ENCODE results near the gene CDH4.

DNA sequence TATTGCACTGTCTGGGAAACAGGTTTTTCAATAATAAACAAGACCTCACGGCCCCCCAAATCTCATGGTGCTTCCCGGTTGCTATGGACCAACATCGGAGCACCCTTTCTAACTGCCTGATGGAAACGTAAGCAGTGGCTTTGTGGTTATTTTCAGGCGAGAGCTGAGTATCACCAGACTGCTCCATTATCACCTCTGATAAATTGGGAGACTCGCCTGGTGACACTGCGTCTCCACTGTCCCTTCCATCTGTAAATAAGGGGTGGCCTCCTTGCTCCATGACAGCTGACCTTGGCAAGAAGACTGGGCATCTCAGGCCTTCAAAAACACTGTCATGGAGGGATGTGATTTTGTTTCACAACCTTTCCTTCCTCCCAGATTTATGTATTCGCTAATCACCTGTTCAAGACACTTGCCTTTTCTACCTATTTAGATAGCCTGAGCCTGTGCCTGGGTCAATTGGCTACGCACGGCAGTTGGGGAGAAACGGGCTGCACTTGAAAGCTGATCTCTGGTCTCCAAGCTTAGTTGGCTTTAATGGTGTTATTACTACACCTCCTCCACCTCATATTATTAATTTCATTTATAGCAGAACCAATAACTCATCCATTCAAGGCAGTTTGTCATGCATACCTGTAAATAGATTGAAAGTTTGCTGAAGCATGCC is 17.7 kb upstream of the CDH4 start:
- TF ChIP-seq, protein P1, sequence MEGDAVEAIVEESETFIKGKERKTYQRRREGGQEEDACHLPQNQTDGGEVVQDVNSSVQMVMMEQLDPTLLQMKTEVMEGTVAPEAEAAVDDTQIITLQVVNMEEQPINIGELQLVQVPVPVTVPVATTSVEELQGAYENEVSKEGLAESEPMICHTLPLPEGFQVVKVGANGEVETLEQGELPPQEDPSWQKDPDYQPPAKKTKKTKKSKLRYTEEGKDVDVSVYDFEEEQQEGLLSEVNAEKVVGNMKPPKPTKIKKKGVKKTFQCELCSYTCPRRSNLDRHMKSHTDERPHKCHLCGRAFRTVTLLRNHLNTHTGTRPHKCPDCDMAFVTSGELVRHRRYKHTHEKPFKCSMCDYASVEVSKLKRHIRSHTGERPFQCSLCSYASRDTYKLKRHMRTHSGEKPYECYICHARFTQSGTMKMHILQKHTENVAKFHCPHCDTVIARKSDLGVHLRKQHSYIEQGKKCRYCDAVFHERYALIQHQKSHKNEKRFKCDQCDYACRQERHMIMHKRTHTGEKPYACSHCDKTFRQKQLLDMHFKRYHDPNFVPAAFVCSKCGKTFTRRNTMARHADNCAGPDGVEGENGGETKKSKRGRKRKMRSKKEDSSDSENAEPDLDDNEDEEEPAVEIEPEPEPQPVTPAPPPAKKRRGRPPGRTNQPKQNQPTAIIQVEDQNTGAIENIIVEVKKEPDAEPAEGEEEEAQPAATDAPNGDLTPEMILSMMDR (IDR thresholded peaks at IDR 0.05) = no peak
- no peak for TF ChIP-seq POLR2AphosphoS5 (IDR thresholded peaks at IDR 0.05; ENCODE audit: low read depth, low read length)
- TF ChIP-seq TCF7L2 (IDR thresholded peaks at IDR 0.05; ENCODE audit: low read depth, low read length) = no peak
- TF ChIP-seq REST (IDR thresholded peaks at IDR 0.05; ENCODE audit: insufficient read depth in 1 of 2, low read depth in 2 of 2, low read length in 1 of 2) = no peak
- TF ChIP-seq SIN3A (IDR thresholded peaks at IDR 0.05; ENCODE audit: borderline replicate concordance, insufficient read depth, low read depth, low read length) = no peak
